Testis (tissue), 2 donors: Measurements from ENCODE around the gene GPC6.

Source experiments
- POLR2A ChIP-seq: fragments of 450-650 bp; IDR thresholded peaks from one replicate; pipeline ENCODE4 v1.6.1; 2017; ENCODE audit warnings: antibody characterized with exemption, mild to moderate bottlenecking, moderate library complexity
- TF ChIP-seq, protein P1 (sequence below), 3 experiments: fragments of 450-650 bp in 2 of 3; fragments of 200-600 bp in 1 of 3; sonication (generic) in 1 of 3; IDR thresholded peaks; one replicate each; pipeline ENCODE4 v1.5.1; 2016 to 2019; ENCODE audit warnings: antibody characterized with exemption in 3 of 3, mild to moderate bottlenecking in 2 of 3, moderate library complexity in 1 of 3

DNA sequence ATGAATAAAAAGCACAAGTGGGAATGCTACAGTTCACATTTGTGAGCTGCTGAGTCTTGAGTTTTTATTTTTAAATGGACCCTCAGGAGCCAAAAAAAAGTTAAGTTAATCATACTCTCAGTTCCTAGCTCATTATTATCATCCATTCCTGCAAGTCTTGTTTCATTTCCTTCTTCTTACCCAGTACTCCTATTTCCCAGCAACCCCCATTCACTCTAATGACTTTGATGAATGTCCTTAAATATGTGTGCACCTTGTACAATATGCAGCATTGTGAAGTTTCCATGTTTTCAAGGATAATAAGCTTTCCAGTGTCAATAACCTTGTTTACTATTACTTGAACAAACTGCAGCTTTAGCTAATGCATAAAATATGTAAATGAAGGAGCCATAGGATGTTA lies 886.6 kb downstream of the GPC6 start:
- TF ChIP-seq, protein P1, sequence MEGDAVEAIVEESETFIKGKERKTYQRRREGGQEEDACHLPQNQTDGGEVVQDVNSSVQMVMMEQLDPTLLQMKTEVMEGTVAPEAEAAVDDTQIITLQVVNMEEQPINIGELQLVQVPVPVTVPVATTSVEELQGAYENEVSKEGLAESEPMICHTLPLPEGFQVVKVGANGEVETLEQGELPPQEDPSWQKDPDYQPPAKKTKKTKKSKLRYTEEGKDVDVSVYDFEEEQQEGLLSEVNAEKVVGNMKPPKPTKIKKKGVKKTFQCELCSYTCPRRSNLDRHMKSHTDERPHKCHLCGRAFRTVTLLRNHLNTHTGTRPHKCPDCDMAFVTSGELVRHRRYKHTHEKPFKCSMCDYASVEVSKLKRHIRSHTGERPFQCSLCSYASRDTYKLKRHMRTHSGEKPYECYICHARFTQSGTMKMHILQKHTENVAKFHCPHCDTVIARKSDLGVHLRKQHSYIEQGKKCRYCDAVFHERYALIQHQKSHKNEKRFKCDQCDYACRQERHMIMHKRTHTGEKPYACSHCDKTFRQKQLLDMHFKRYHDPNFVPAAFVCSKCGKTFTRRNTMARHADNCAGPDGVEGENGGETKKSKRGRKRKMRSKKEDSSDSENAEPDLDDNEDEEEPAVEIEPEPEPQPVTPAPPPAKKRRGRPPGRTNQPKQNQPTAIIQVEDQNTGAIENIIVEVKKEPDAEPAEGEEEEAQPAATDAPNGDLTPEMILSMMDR (IDR thresholded peaks at IDR 0.05) = no peak
- no peak for TF ChIP-seq POLR2A
